NCI-H2227 (cell line): ENCODE data around the gene ZRANB1.

ENCODE experiments used
- DNase-seq: peaks from one replicate; lab custom pipeline; 2025; ENCODE audit not compliant: unreplicated experiment; lab: John Stamatoyannopoulos, UW

ZRANB1 gene

DNA sequence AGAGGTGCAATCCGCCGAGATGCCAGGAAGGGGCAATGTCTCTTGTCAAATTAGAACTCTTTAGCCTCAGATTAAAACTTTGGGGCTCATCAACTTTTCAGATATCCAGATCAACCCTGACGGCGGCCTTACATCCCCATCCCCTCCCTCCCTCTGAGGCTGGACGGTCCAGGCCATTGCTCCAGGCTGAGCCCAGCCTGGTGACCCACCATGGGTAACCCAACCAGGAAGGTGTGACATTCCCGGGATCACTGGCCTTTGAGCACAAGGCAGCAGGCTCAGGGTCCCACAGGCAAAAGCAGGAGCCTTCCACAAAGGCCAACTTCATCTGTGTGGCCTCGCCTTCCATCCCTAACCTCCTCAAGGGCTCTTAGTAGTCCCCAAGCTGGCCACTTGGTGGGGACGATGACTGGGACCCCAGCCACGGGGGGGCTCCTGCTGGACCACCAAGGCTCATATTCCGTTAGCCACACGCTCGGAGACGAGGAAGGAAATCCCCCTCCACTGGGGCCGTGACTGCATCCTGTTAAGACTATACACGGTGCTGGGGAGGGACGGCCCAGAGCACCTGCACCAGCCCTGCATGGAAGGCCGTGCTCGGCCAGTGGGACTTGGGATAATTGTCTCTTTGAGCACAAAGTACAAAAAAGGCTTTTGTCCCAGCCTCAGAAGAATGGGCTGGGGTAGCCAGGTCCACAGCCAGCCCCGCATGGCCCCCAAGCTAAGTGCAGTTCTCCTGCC, 62.8 kb downstream of the ZRANB1 start:
- DNase-seq = no peak

DNA sequence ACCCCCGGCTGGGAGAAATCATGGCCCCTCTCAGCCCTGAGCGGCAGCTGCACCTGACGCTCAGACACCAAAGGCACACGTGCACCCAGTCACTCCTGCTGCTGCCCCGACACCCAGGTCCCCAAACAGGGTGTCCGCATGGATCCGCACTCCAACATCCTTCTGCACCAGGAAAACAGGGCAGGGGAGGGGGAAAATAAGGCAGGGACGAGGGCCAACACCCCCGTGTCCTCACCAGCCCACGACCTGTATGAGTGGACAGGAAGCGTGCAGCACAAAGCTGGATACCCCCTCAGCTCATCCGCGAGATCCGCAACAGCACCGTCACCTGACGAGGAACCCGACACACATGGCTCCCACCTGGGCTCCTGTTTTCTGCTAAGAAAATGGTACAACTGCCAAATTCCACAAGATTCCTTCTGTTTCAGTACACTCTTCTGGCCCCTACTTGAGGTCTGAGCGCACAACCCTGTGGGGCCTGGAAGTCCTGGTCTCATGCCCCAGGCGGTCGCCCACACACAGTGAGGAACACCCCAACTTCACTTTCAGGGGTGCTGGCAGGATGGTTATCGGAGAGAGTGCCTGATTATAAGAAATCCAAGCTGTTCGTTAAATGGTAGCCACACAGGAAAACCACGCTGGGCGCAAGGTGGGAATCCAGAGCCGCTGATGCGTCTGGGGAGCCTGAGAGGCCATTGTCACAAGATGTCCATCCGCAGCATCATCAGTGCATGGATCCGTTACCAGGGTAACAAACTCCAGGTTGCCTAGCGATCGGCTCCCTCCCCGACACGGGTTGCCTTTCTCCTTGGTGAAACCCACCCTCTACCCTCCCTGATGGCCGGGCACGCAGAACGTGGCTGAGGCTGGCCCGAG, 63.6 kb downstream of the ZRANB1 start:
- DNase-seq = no peak

DNA sequence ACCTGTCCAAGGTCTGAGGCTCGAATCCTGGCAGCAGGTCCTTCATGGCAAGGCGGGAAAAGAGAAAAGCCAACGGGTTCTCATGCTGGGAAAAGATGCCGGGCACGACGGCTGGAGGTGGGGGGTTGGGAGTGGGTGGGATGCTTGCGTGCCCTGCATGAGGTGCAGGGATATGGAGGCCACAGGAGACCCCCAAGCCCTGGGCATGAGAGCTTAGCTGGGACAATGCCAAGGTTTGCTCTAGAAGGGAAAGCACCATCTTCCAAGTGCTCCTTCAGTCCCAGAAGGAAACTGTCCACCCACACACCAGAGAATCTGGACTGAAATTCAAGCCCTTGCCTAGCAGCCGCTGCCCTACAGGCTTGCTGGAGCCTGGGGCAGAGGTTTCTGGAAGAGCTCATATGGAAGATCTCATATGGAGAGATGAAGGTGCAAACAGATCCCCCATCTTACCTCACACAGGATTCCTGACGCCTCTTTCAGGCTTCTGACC, 64.3 kb downstream of the ZRANB1 start:
- no peak for DNase-seq

DNA sequence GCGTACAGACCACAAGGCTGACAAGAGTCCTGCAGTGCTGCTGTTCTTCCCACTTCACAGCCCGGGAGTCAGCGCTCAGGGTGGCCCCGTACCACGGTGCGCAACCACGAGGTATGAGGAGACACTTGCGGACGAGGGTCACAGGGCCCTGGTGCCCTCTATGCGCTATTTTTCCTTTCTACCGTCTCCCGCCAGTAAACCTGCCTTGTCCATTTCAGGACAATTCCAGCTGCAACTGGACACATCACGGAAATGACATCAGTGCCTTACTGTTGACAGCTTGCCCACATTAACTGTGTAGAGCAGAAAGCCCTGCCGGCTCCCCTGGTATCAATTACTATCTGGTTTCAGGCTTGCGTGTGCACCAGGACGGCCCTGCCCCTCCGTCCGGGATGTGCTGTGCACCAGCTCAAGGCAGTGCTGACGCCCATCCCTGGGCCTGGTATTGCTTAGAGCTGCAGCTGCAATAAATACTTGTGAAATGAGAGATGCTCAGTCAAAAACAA, 65.1 kb downstream of the ZRANB1 start:
- no peak for DNase-seq

DNA sequence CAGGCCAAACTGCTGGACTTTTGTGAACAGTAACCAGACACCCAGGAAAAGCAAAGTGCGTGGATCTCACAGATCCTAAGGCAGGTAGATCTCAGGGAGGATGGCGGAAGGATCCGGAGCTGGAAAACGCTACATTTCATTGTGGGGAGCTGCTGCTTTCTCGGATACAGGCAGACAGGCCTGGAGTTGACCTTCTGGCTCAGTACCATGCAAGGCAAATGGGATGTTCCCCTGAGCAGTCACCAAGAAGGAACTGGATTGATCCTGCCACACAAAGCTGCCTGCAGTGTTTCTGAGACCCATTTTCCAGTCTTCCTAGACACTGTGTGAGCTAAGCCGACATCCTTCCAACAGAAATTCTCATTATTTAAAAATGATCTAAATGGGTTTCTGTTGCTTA, 65.5 kb downstream of the ZRANB1 start:
- no peak for DNase-seq

DNA sequence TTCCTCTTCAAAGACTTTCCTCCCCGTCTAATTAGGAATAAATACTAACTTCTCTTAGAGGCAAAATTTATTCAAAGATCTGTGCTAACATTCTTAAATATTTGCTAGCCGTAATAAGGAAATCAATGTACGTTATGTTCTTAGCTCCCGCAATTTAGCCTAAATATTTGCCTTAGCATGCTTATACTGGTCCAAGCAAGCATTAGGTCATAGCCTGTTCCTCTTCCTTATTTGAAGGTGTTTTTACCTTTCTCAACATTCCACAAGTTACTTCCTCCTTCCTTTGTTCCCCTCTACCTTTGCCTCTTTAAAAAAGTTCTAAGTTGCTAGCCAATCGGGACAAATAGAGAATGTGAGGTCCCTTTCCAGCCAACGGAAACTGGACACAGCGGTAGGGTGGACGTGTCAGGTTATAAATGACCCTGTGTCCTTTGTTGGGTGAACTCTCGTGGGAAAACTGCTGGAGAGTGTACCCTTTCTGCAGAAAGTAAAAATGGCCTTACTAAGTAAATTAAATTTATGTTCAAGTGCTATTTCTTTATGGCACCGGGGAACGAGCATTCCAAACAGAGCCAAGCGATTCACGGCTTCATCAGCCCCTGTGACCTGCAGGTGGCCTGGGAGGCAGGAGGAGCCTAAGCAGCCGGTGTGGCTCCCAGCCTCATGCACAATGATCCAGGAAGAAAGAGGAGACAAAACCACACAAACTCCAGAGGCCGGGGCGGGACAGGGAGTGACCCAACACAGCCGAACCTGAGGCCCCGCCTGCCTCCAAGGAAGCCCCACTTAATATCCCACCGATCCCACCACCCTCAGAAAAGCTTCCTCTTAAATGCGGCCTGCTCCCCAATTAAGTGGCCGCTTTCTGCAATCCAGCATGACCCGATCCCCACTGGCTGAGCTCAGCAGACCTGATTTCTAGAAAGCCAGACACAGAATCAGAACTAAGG, 67.0 kb downstream of the ZRANB1 start:
- DNase-seq = no peak

DNA sequence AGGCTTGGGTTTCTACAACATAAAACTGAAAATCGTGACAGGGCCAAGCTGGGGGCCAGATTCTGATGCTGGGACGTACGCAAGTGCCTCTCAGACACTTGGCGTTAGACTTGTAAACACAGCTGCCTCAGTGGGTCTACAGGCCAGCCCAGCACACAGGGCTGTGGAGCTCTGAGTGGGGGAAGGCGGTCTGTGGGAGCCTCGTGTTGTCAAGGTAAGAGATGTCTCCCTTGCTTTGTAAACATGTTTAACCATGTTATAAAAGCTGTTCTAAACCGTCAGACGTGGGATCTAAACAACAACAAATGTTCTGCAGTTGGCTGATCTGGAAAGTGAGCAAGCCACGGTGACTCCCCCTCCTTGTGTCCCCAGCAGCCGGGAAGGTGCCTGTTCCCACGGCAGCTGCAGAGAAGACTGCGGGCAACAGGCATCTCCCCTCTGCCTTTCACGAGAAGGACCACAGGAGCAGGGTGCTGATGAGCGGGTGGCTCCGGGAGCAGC, 67.8 kb downstream of the ZRANB1 start:
- DNase-seq = no peak

DNA sequence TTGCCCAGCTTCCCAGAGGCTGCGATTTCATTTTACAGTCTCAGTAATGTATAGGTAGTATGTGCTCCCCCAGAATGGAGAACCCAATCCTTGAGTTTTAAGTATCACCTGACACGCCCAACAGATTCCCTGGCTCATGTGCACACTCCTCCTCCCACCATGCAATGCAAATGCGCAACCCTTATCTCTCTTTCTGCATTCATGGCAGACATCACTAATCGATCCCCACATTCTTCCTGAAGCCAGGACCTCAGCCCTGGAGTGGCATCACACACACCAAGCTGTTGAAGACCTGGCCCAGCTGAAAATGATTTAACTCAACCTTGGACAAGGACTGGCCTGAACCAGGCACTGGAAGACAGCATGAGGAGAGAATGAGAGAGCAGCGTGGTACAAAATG, 68.4 kb downstream of the ZRANB1 start:
- no peak for DNase-seq

DNA sequence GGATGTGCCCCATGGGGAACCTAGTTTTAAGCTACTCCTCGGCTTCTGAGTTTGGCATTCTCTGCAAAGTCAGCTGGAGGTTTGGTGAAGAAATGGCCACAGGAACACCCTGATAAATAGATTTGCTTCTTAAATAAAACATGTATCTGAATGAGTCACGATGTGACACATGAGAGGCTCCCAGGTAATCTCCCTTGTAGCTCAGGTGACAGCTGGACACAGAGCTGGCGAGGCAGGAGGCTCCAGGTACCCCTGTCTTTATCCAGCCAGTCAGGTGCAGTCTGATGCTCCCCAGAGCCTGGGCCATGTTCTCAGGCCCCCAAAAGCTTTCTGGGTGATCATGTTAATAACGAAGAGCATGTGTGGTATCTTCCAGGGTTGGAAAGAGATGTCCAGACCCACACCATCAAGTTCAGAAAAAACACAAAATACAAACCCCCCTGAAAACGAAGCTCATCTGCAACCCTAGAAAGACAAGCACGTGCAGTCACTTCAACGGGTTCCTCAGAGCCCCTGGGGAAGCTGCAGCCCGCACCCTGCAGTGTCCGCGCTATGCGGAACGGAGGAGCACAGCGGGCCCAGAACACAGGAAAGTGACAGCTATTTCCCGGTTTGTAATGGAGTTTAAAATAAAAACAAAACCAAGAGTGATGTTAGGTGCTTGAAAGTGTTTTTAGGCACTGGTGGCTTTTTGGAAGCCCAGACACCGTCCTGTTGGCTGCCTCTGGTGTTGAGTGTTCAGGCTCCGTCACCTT, 69.4 kb downstream of the ZRANB1 start:
- no peak for DNase-seq

DNA sequence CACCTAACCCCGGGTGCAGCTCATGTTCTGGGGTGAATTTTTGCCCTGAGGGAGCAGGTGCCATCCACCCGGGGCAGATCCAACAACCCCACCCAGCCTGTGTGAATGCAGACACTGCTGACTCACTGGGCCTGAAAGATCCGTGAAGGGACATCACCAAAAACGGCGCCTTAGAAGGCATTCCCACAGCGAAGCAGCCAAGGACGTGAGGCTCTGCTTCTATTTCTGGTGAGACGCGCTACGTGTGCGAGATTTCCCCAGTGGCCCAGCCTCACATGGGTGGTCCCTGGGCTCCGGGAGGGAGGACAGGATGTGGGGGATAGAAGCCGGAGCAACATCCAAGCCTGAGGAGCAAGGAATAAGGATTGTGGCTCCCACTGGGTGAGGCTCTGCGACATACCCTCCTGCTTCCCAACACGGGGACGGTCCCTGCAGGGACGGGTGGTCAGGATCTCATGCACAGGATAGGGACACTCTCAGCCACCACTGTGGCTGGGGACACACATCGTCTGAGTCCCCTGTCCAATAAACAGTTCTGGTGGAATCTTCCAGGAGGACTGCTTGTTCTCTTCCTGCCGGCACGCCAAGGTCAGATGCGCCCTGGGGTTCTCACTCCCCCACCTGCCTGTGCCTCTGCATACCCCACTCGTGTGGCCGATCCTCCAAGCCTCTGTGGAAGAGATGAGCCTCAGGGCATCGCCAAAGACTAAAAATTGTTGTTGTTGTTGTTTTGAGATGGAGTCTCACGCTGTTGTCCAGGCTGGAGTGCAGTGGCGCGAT, 70.2 kb downstream of the ZRANB1 start:
- no peak for DNase-seq

DNA sequence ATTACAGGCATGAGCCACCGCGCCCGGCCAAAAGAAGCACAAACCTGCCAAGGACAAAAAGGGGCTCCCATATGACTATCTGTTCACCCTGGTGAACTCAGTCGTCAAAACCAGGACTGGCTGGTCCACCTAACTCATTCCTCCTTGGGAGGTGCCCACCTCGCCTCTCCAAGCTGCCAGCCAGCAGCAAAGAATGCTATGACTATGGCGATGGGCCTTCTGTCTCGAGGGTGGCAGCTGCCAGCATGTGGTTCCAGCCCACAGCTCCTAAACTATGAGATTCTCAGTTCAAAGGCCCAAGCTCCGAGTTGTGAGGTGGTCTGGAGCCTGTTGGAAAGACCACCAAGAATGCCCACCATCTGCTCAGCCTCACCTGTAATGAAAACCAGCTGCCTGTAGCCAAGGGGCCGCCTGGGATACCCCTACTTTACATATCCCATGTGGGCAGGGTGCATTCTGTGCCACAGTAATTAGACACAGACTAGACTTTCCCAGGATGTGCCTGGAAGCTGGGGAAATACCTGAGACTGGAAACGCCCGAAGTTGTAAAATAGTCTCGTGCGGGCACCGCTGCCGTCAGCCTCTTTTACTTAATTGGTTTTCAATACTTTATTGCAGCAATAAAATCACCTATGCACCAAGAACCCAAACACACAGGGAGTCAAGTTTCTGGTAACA, 71.1 kb downstream of the ZRANB1 start:
- no peak for DNase-seq

DNA sequence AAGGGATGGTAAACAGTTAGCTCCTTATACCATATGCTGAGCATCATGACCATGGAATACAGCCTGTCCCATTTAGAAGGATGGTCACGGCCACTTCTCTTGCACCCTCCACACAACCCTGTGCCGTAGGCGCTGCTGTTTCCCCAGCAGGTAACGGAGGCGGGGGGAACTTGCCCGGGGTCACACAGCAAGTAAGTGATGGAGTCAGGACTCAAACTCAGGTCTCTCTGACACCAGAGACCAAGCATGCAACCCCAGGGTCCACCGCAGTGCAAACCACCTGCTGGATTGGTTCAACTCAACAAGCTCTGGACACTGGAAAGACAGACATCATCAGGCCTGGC, 71.6 kb downstream of the ZRANB1 start:
- no peak for DNase-seq

DNA sequence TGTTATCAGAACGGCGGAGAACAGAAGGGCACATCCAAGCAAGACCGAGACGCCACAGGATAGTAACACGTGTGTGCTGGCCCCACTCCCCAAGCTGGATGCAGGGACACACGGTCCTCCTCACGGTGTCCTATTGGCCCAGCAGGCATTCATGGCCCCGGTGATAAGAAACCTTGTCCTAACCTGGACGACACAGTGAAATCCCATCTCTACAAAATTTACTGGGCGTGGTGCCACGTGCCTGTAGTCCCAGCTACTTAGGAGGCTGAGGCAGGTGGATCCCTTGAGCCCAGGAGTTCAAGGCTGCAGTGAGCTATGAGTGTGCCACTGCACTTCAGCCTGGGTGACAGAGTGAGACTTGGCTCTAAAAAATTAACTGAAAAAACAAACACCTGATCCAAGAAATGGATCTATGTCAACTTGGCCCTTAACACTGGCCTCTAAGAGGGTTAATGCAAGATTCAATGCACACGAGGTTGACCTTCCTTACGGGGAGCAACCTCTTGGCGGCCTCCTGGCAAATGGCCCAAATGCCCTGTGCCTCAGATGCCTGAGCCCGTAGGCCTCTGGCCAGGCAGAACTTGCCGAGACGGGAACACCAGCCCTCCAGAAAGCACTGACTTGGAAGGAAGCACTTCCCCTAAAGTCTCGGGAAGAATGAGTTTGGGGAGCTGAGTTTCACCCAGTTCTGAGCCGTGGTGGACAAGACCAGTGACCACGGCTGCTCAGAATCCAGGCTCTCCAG, 72.3 kb downstream of the ZRANB1 start:
- no peak for DNase-seq

DNA sequence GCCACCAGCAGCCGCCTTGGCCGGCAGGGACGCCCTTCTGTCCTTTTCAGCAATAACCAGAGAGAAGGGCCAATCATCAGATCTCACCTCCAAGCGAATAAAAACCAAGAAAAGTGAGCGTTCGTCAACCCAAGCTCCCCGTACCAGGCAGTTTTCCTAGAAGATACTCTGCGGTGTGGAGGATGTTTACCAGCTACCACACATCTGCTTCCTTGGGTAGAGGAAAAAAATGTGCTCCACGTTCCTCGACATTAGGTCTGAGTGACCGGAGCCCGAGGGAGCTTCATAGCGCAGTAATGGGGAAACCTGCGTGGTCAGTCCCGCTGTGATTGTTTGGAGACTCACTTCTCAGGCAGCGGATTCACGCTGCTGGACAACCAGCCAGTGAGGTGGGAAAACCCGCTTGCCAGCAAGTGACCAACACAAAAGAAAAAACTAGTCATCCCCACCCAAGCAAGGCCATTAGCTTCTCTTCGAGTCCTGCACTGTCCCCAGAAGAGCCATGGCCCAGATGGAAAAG, 73.0 kb downstream of the ZRANB1 start:
- DNase-seq = no peak

DNA sequence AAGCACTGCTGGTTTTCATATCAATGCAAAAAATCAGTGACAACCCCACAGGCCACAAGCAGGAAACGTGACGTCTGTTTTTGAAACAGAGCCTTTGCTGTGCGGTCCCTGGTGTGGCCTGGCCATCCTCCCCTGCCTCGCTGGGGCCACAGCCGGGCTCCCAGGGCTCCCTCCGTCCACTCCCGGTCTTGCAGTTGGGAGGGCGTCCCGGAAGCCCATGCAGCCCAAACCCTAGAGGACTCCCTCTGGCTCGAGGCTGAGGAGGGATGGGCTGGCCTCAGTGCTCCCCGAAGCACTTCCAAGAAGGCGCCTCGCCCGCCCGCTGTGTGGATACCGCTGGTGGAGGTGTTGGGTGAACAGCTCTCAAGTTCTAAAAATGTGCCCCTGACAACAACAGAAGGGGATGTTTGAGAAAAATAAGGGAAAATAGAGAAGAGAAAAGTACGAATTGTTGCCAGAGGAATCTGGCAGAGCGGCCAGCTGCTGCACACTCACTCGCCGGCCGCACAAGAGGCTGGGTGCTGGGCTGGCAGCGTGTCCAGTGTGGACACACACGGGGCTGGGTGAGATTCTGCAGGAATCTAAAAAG, 73.5 kb downstream of the ZRANB1 start:
- DNase-seq = no peak

DNA sequence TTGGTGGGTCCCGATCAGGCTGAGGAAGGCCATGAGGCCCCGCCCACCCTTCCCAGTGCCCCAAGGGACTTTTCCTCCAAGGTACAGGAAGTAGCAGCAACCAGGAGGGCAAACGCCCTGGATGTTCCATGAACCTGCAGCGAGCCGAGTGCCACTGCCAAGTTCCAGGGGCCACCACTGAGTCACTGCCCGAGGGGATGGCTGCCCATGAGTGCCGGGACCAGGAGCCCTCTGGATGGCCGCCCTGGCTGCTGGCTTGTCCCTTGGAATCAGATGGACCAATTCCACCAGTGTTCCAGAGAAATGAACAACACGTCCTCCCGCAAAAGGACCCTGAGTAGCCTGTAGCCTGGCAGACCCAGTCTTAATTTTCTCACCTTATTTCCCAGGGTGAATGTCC, 74.2 kb downstream of the ZRANB1 start:
- DNase-seq = no peak

DNA sequence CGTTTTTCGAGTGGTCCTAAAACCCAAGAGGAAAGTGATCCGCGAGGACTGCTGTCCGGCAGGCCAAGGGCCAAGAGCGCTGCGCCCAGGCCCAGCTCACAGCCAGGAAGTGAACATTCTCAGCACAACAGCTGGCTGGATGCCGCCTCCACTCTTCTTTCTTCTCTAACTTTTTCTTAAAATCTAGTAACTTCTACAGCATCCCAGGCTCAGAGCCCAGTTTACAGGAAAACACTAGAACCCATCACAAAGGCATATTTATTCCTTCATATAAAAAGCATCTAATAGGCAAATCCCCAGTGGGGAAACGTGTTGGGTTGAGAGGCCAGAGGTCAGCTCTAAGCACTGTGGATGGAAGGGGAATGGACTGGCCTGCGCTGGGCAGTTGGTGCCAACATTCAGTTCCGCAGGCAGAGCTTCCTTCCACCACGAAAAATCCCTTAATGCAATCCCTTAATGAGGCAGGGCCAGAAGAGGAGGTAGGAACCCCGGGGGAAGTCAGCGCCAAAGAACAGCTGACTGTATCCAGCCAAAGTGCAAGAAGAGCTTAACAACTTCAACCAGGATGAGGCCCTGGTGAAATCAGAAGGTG, 74.8 kb downstream of the ZRANB1 start:
- DNase-seq = no peak
